C4-2B (cell line): Measurements from ENCODE around the gene ANKRD31.

Source experiments
- CTCF ChIP-seq: fragments of 450-650 bp; conservative IDR thresholded peaks from 2 replicates; pipeline ENCODE4 v1.5.1; 2017; ENCODE audit warnings: mild to moderate bottlenecking
- ZFX ChIP-seq: fragments of 450-650 bp; IDR thresholded peaks from 2 replicates; pipeline ENCODE4 v1.6.1; 2017

- no peak for TF ChIP-seq CTCF
- TF ChIP-seq ZFX, result no peak
Measured at GRCh38 chr5:75275756-75276155, 39.1 kb upstream of the ANKRD31 start.
